ENCODE results near the gene MRTFB.
"Not testable (repeated sequence)": the region's sequence is repeated elsewhere in the genome, so short reads cannot be mapped to it uniquely, and the experiment has no call there.

MRTFB gene, protein sequence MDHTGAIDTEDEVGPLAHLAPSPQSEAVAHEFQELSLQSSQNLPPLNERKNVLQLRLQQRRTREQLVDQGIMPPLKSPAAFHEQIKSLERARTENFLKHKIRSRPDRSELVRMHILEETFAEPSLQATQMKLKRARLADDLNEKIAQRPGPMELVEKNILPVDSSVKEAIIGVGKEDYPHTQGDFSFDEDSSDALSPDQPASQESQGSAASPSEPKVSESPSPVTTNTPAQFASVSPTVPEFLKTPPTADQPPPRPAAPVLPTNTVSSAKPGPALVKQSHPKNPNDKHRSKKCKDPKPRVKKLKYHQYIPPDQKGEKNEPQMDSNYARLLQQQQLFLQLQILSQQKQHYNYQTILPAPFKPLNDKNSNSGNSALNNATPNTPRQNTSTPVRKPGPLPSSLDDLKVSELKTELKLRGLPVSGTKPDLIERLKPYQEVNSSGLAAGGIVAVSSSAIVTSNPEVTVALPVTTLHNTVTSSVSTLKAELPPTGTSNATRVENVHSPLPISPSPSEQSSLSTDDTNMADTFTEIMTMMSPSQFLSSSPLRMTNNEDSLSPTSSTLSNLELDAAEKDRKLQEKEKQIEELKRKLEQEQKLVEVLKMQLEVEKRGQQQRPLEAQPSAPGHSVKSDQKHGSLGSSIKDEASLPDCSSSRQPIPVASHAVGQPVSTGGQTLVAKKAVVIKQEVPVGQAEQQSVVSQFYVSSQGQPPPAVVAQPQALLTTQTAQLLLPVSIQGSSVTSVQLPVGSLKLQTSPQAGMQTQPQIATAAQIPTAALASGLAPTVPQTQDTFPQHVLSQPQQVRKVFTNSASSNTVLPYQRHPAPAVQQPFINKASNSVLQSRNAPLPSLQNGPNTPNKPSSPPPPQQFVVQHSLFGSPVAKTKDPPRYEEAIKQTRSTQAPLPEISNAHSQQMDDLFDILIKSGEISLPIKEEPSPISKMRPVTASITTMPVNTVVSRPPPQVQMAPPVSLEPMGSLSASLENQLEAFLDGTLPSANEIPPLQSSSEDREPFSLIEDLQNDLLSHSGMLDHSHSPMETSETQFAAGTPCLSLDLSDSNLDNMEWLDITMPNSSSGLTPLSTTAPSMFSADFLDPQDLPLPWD
- total RNA-seq, result 11.4 to 19.9 (median 18.7) reads per million in 4 donors

DNA sequence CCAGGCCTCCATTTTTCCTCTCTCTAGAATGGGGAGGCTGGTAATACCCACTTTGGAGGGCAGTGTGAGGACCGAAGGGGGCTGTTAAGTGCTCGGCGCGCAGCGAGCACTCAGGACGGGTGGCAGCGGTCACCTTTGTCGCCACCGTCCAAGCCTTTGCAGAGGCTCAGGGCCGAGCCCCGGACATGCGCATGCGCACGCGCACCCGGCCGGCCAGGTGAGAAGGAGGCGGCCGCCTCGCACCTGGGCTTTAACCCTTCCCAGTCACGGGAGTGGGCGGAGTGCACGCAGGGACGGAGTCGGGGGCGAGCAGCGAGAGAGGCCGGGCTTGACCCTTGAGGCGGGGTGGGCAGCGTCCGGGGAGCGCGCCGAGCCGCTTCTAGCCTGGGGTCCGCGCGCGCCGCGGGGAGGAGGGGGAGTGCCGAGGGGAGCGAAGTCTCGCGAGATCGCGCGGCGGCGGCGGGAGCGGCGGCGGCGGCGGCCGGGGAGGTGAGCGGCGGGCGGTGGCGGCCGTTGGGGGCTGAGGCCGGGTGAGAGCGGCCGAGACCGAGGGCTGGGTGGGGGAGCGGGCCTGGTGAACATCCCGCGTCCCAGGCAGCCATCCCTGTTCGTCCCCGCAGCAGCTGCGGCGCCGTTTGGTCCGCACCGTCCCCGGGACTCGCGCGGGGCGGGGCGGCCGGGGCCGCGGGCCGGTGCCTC lies at the start of gene MRTFB:
TSS of gene MRTFB (plus strand) at position 443 of the 699 bp plus-strand sequence. CDS start 69,288 bp downstream, outside the sequence.
- DNase-seq, result peak; percentile 64 to 79 (median 75)

DNA sequence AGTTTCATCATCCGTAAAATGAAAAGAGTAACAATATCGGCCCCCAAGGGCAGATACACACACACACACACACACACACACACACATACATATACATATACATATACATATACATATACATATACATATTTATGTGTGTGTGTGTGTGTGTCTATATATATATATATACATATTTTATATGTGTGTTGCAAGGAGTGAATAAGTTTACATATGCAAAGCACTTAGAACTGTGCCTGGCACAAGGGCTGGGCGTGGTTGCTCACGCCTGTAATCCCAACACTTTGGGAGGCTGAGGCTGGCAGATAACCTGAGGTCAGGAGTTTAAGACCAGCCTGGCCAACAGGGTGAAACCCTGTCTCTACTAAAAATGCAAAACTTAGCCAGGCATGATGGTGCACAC lies 47.6 kb upstream of the MRTFB start:
- not testable (repeated sequence) for DNase-seq

DNA sequence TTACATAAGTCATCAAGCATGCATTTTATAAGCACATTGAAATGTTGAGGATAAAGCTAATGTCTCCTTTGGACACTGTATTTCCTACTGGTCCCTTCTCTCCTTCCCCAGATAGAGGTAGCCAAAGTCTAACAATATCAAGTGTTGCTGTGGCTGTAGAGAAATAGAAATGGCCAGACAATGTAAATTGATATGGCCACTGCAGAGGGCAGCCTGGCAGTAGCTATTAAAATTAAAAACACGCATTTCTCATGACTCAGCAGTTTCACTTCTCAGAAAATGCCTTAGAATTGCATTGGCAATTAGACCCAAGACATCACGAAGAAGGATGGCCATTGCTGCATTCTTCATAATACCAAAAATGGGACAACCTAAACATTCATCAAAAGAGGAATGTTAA lies 46.8 kb upstream of the MRTFB start:
- DNase-seq, result no peak

DNA sequence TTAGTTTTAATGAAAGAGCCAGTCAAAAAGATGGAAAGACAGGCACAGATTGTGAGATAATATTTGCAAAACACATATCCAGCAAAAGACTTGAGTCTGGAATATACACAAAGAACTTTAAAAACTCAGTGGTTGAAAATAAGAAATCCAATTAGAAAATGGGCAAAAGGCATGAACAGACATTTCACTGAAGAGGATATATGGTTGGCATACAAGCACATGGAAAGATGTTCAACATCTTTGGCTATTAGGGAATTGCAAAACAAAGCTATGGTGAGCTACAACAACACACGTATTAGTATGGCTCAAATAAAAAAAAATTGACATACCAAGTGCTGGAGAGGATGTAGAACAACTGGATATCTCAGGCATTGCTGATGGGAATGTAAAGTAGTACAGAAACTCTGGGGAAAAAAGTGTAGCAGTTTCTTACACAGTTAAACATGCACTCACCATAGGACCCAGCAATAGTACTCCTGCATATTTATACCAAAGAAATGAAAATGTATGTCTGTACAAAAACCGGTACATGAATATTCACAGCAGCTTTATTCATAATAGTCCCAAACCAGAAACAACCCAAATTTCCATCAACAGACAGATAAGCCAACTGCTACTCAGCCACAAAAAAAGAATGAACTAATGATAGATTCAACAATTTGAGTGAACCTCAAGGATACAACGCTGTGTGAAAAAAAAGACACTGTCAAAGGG lies 44.4 kb upstream of the MRTFB start:
- no peak for DNase-seq

DNA sequence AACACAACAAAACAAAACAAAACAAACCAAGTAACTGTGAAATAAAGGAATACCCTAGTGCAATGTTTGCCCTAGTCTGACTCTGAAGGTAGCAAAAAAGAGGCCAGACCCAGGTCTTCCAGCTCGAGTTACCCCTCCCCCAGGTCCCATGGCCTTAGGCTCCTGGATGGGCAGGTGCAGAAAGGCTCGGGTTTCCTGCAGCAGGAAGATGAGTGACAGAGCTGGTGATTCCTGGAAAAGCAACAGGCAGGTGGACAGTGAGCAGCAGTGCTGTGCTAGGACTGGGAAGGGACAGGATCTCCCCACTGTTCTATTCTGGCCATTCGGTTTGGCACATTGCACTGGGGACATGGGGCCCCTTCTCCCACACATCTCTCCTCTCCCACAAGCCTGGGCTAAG lies 42.9 kb upstream of the MRTFB start:
- DNase-seq, result no peak

DNA sequence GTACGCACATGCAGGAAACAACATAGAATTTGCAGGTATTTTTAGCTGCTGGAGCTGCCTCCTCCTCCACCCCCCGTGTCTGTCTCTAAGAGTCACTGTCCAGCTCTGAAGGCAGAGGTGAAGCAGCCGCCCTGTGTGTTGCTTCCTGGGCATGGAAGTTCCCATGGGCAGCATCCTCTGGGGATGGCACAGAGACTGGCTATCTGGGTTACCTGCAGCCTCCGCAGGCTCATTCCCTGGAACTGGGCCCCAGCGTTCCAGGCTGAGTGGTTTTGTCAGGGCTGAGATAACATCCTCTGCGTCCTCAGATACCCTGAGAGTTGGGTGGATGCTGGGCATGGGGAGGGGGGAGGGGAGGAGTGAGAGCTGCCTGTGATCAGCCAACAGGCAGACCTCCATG lies 41.5 kb upstream of the MRTFB start:
- no peak for DNase-seq

DNA sequence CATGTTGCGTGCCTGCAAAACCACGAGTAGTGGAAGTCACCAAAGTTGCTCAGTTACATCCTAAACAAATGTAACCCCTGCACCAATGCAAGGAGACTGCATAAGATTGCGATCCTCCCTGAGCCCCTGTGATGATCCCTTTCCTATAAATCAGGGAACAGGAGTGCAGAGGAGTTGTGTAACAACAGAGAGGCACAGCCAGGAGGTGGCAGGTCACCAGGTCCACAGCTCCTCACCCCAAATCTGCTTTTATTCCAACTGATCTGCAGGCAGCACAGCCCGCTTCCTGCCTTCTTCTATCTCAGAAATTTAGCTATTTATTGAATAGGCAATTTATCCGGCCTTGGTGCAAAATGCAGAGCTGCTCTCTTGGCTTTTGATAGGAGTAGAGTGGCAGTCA lies 36.0 kb upstream of the MRTFB start:
- DNase-seq, result no peak

DNA sequence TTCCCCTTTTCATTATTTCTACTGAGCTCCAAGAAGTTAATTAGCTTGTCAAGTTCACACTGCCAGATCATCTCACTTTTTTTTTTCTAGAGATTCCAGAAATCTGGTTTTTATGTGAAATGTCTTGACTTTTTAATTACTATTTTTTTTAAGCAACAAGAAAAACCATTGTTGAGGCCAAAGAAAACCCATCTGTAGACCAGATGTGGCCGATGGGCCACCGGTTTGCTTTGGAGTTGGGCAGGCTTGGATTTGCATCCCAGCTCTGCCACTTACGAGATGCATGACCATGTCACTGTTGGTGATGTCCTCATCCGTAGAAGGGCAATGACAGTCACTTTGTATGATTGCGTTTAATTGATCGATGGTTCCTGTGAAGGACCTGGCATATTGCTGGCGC lies 34.2 kb upstream of the MRTFB start:
- no peak for DNase-seq

DNA sequence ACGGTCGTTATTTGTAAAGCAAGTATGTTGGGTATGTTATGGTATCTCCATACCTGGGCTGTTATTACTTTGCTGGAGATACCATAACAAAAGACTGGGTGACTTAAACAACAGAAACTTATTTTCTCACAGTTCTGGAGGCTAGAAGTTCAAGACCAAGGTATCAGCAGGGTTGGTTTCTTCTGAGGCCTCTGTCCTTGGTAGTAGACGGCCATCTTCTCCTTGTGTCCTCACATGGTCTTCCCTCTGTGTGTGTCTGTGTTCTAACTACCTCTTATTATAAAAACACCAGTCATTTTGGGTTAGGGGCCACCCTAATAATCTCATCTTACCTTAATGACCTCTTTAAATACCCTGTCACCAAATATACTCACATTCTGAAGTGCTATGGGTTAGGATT lies 33.2 kb upstream of the MRTFB start:
- DNase-seq, result no peak

DNA sequence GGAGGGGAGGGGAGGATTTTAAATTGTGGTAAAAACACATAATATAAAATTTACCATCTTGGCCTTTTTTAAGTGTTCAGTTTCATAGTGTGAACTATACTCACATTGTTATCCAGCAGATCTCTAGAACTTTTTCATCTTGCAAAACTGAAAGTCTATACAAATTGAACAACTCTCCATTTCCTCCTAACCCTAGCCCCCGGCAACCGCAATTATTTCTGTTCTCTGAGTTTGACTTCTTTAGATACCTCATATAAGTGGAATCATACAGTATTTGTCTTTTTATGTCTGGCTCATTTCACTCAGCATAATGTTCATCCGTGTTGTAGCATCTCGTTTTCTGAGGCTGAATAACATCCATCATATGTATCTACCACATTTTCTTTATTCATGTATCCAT lies 30.0 kb upstream of the MRTFB start:
- no peak for DNase-seq

DNA sequence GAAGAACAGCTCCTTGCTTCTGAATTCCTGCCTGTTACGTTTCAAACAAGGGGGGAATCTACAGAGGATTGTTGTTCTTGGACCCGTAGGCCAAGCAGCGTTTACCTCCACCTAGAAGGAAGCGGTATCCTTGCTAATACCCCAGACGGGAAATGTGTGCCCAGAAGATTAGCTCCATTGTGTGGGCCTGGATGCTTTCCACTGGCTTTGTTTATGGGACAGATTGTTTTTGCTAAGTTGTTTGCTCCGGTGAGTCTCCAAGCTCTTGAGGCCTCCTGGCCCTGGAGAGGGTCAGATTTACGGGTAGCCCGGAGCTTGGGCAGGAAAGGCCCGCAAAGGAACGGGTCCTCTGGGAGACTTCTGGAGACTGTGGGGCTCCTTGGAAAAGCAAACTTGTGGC lies 28.4 kb upstream of the MRTFB start:
- no peak for DNase-seq

DNA sequence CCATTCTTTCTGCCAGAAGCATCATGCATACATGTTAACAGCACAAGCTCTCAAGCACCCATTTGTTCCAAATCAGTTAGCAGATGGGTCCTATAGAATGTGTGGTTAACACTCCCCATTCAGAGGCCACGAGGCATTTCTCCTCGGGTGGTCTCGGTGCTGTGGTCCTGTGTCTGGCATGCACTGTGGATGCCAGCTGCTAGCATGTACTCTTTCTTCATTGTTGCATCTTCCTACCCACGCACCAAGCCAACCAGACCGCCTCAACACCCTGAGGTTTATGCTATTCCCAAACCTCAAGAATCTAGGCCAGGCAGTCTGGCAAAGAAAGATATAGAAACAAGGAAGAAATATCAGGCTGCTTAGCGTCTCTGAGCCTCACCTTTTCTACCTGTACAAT lies 27.8 kb upstream of the MRTFB start:
- DNase-seq, result no peak

DNA sequence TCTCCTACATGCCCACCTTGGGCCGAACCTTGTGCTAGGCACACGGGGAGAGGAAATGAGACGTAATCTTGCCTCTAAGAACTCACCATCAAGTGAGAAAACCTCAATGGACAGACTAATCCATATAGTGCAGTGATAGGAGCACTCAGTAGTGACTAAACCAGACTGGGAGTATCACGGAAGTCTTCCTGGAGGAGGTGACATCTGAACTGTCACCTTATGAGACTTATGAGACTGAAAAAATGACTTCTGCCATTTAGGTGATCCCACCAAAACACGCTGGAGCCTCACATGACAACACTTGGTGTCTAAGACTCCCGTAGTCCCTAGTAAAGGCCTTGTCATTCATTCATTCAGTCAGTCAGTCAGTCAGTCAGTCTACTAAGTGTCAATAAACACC lies 27.3 kb upstream of the MRTFB start:
- no peak for DNase-seq

DNA sequence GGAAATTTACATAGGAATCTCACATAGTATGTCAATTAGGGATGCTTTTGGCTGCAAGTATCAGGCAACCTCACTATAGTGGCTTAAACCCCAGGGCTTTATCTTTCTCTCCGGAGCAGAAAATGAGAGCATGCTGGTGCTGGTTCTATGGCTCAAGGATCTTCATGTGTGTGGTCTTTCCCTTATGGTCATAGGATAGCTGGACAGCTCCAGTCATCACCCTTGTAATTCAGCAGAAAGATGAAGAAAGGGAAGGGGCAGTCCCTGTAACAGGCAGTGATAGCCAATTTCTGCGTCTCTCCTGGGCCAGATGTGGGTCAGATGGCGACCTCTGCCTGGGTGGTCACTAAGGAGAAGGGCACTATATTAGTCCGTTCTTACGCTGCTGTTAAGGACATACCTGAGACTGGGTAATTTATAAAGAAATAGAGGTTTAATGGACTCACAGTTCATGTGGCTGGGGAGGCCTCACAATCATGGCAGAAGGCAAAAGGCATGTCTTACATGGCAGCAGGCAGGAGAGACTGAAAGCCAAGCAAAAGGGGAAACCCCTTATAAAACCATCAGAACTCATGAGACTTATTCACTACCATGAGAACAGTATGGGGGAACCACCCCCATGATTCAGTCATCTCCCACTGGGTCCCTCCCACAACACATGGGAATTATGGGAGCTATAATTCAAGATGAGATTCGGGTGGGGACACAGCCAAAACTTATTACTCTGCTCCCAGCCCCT lies 23.8 kb upstream of the MRTFB start:
- not testable (repeated sequence) for DNase-seq

DNA sequence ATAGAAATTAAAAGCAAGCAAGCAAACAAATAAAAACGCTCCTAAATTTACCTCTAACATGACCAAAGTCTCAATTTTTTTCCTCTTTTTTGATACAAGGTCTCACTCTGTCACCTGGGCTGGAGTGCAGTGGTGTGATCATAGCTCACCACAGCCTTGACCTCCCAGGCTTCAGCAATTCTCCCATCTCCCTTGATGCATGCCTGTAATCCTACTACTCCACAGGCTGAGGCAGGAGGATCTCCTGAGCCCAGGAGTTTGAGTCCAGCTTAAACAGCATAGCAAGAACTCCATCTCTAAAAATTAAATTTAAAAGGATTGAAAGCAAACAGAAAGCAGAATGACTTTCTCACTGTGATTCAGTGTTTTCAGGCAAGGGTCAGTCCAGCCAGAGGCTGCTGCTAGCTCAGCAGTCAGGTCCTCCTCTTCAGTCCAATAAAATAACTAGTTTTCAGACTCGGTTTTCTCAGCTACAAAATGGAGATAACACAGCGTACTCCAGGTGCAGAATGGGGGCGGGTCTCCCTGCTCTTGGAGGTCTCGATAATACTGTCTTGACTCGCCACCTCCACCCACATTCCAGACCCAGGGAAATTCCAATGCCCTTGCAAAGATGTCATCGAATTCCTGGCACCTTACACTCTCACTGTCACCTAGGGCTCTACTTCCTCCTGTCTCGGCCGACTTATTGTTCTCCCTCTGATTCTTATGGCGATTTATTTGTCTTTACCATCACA lies 20.7 kb upstream of the MRTFB start:
- no peak for DNase-seq

DNA sequence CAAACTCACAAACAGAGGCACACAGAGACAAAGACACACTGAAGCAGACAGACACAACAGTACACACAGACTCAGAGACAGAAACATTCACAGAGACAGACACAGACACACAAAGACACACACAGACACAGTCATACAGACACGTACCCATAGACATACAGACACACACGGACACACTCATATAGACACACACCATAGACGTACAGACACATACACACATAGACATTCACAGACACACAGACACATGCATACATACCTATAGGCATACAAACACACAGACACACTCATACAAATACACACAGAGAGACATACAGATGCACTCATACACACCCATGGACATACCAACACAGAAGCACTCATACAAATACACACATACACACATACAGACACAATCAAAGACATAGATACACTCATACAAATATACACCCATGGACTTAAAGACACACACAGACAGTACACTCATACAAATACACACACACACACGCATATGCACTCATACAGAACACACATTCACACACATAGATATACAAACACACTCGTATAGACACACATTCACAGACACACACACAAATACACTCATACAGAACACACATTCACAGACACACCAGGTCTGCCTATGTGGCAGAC lies 19.9 kb upstream of the MRTFB start:
- no peak for DNase-seq

DNA sequence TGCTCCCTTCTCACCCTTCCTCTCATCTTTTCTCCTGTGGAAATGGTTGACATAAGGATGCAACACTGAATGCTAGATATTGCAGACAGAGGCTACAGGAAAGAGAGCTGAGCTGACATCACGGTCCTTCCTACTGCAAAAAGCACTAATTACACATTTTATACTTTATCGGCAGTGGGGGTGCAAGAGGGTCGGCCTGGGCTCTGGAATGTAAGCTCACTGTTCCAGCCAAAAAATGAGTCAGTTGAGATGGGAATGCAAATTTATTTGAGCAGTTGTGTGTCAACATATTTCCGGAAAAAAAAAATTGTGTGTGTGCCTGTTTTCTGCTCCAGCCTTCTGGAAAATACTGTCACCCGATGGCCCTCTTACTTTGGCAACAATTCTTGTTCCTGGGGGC lies 14.1 kb upstream of the MRTFB start:
- no peak for DNase-seq

DNA sequence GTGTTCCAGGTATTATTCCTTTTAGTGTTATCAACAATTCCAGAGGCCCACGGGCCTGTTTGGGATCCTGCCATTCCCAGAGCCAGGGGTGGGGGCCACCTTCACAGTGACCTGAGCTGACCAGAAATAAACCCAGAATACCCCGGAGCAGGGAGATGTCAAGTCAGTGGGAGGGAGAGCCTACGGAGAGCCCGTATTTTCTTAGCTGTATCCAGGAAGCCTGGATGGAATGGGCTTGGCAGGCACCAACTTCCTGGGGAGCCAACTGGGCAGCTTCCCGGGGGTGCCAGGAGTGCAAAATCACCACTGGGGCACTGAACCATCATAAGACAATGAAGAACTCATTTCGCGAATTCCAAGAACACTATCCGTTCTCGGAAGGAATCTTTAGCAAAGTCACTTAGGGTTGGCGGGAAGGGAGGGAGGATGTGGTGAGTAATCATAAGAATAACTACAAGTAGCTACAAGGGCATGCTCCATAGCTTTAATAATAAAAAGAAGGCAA lies 13.2 kb upstream of the MRTFB start:
- no peak for DNase-seq

DNA sequence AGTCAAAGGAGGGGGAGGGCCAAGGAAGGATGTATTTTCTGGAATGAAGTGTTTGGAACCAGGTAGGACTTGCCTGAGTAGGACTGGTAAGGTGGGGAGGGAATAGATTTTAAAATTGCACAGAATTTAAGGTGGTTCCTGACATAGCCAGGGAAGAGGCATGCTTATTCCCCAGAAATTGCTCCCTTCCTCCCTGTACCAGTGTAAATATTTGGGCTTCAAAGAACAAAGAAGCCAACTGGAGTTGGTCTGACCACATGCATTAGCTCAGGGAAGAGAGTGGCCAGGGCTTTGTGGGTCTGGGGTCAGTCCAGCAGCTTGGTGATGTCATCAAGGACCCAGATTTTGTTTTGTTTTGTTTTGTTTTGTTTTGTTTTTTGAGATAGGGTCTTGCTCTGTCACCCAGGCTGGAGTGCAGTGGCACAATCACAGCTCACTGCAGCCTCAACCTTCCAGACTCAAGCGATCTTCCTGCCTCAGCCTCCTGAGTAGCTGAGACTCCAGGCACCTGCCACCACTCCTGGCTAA lies 9.3 kb upstream of the MRTFB start:
- no peak for DNase-seq

DNA sequence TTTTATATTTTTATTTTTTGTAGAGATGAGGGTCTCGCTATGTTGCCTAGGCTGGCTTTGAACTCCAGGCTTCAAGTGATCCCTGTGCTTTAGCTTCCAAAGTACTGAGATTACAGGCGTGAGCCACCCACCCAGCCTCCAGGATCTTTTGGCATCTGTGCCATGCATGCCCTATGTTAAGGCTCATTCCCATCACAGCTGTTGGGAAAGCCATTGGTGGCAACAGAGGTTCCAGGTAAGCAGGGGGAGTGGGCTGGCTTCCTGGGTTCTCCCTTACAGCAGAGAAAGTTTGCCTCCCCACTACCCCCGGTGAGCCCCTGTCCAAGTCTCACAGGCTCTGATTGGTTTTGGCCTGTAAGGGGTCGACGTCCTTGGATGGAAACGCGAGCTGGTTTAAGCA lies 8.9 kb upstream of the MRTFB start:
- no peak for DNase-seq

Measured in T-helper 1 cell (primary cell).